Measurements from ENCODE around the gene TLE7.

- TF ChIP-seq CTCF (IDR thresholded peaks at IDR 0.05; ENCODE audit: borderline replicate concordance, extremely low read depth, low read length, poor library complexity, severe bottlenecking) (no peak), EZH2 (IDR thresholded peaks at IDR 0.05; ENCODE audit: borderline replicate concordance, low read depth, low read length, severe bottlenecking) (no peak)
Measured at GRCh38 chr16:71473891-71474290, 32.0 kb upstream of the TLE7 start.
